ENCODE data around the gene ETS2.

Gene ETS2

GRCh38 chr21:38861989-38862683 lies 56.4 kb downstream of the ETS2 start:
- no peak for DNase-seq

GRCh38 chr21:38863291-38863690 lies 57.6 kb downstream of the ETS2 start:
- no peak for DNase-seq

- no peak for DNase-seq
Measured at GRCh38 chr21:38863843-38864363, 58.2 kb downstream of the ETS2 start.

GRCh38 chr21:38864964-38865363 lies 59.2 kb downstream of the ETS2 start:
- DNase-seq, result no peak

- no peak for DNase-seq
Measured at GRCh38 chr21:38869196-38869595, 63.5 kb downstream of the ETS2 start.

- peak; percentile 70 for DNase-seq
Measured at GRCh38 chr21:38869946-38870345, 64.2 kb downstream of the ETS2 start.
